ENCODE results near the gene MRPL37. TPM values are rescaled to one million over a fixed set of nuclear protein-coding genes. Genes with fewer than 3 reads are reported as not detected.
"Not testable (repeated sequence)": the region's sequence is repeated elsewhere in the genome, so short reads cannot be mapped to it uniquely, and the experiment has no call there.

The MRPL37 gene
- total RNA-seq, 1 experiment from 2014 or later, result 170 TPM

GRCh38 chr1:54219688-54220003, 19.7 kb downstream of the MRPL37 start:
- no peak for DNase-seq (ENCODE audit: low spot score)

GRCh38 chr1:54220004-54220811, 20.2 kb downstream of the MRPL37 start:
- no peak for DNase-seq (ENCODE audit: low spot score)

GRCh38 chr1:54221113-54221834, 21.3 kb downstream of the MRPL37 start:
- no peak for DNase-seq (ENCODE audit: low spot score)

- no peak for DNase-seq (ENCODE audit: low spot score)
Observed at GRCh38 chr1:54221867-54222484, 22.0 kb downstream of the MRPL37 start.

GRCh38 chr1:54222711-54223110, 22.7 kb downstream of the MRPL37 start:
- no peak for DNase-seq (ENCODE audit: low spot score)

GRCh38 chr1:54223441-54224202, 23.7 kb downstream of the MRPL37 start:
- no peak for DNase-seq (ENCODE audit: low spot score)

GRCh38 chr1:54224233-54224632, 24.3 kb downstream of the MRPL37 start:
- no peak for DNase-seq (ENCODE audit: low spot score)

- no peak for DNase-seq (ENCODE audit: low spot score)
Observed at GRCh38 chr1:54225378-54225777, 25.4 kb downstream of the MRPL37 start.

- DNase-seq (ENCODE audit: low spot score), result no peak
Observed at GRCh38 chr1:54225986-54226559, 26.1 kb downstream of the MRPL37 start.

- DNase-seq (ENCODE audit: low spot score), result peak; percentile 58
Observed at GRCh38 chr1:54227091-54227602, 27.2 kb downstream of the MRPL37 start.

- no peak for DNase-seq (ENCODE audit: low spot score)
Observed at GRCh38 chr1:54227891-54228310, 27.9 kb downstream of the MRPL37 start.

GRCh38 chr1:54228638-54229079, 28.7 kb downstream of the MRPL37 start:
- DNase-seq (ENCODE audit: low spot score), result no peak

GRCh38 chr1:54229281-54229891, 29.4 kb downstream of the MRPL37 start:
- DNase-seq (ENCODE audit: low spot score), result no peak

GRCh38 chr1:54230507-54231339, 30.8 kb downstream of the MRPL37 start:
- no peak for DNase-seq (ENCODE audit: low spot score)

- DNase-seq (ENCODE audit: low spot score), result not testable (repeated sequence)
Observed at GRCh38 chr1:54233196-54233595, 33.2 kb downstream of the MRPL37 start.

- DNase-seq (ENCODE audit: low spot score), result no peak
Observed at GRCh38 chr1:54234284-54234683, 34.3 kb downstream of the MRPL37 start.

GRCh38 chr1:54237586-54237985, 37.6 kb downstream of the MRPL37 start:
- DNase-seq (ENCODE audit: low spot score), result no peak

- no peak for DNase-seq (ENCODE audit: low spot score)
Observed at GRCh38 chr1:54238353-54239034, 38.5 kb downstream of the MRPL37 start.

- DNase-seq (ENCODE audit: low spot score), result no peak
Observed at GRCh38 chr1:54239035-54239383, 39.0 kb downstream of the MRPL37 start.

Measured in HT-29 (cell line).